H9 (cell line): ENCODE results near the gene DGCR8. TPM values are rescaled to one million over a fixed set of nuclear protein-coding genes. Genes with fewer than 3 reads are reported as not detected.

Experiments used
- DNase-seq: peaks from one replicate; pipeline ENCODE4 v3.0.0-alpha.2; 2017
- H2AFZ ChIP-seq: one replicate; pipeline ENCODE4 v1.6.1; 2013; ENCODE audit warnings: mild to moderate bottlenecking, low read length, control low read depth, moderate library complexity
- H2AK5ac ChIP-seq: 2 replicates; pipeline ENCODE4 v1.6.1; 2013; ENCODE audit warnings: low read length, control low read depth, mixed read lengths; ENCODE audit not compliant: insufficient read length
- H2BK120ac ChIP-seq: one replicate; pipeline ENCODE4 v1.6.1; 2013; ENCODE audit warnings: low read depth, mild to moderate bottlenecking, low read length, control low read depth, inconsistent platforms; ENCODE audit not compliant: poor library complexity, severe bottlenecking
- H2BK12ac ChIP-seq: 2 replicates; pipeline ENCODE4 v1.6.1; 2013; ENCODE audit warnings: low read length, control low read depth, mixed read lengths, low read depth; ENCODE audit not compliant: insufficient read length
- H2BK15ac ChIP-seq: 2 replicates; pipeline ENCODE4 v1.6.1; 2013; ENCODE audit warnings: low read depth, low read length, control low read depth
- H2BK20ac ChIP-seq: one replicate; pipeline ENCODE4 v1.6.1; 2013; ENCODE audit warnings: low read depth, mild to moderate bottlenecking, low read length, control low read depth, inconsistent platforms; ENCODE audit not compliant: poor library complexity, severe bottlenecking
- H2BK5ac ChIP-seq: 2 replicates; pipeline ENCODE4 v1.6.1; 2013; ENCODE audit warnings: low read length, control low read depth, mixed read lengths; ENCODE audit not compliant: insufficient read length
- H3K14ac ChIP-seq: 2 replicates; pipeline ENCODE4 v1.6.1; 2013; ENCODE audit warnings: low read length, control low read depth; ENCODE audit not compliant: insufficient read depth
- H3K18ac ChIP-seq: 2 replicates; pipeline ENCODE4 v1.6.1; 2013; ENCODE audit warnings: low read depth, mild to moderate bottlenecking, mixed read lengths, low read length, control low read depth; ENCODE audit not compliant: insufficient read length
- H3K23ac ChIP-seq: 2 replicates; pipeline ENCODE4 v1.6.1; 2013; ENCODE audit warnings: low read length, control low read depth, mixed read lengths, low read depth; ENCODE audit not compliant: insufficient read length
- H3K23me2 ChIP-seq: 2 replicates; pipeline ENCODE4 v1.6.1; 2013; ENCODE audit warnings: low read depth, mild to moderate bottlenecking, mixed read lengths, low read length, control low read depth; ENCODE audit not compliant: insufficient read length, poor library complexity, severe bottlenecking
- H3K27ac ChIP-seq: 2 replicates; pipeline ENCODE4 v1.5.1; 2013; ENCODE audit warnings: low read length, control low read depth, mixed read lengths, low read depth; ENCODE audit not compliant: insufficient read length
- H3K27me3 ChIP-seq: 2 replicates; pipeline ENCODE4 v1.6.1; 2013; ENCODE audit warnings: low read length, control low read depth, inconsistent platforms; ENCODE audit not compliant: insufficient read depth
- H3K4ac ChIP-seq: 2 replicates; pipeline ENCODE4 v1.6.1; 2013; ENCODE audit warnings: low read depth, mild to moderate bottlenecking, control low read depth, inconsistent platforms, low read length, moderate library complexity
- H3K4me1 ChIP-seq: 2 replicates; pipeline ENCODE4 v1.6.1; 2013; ENCODE audit warnings: low read length, control low read depth, inconsistent platforms; ENCODE audit not compliant: insufficient read depth
- H3K4me2 ChIP-seq: 2 replicates; pipeline ENCODE4 v1.6.1; 2013; ENCODE audit warnings: low read length, control low read depth, mixed read lengths; ENCODE audit not compliant: insufficient read length, insufficient read depth
- H3K56ac ChIP-seq: 2 replicates; pipeline ENCODE4 v1.6.1; 2013; ENCODE audit warnings: low read depth, mild to moderate bottlenecking, mixed read lengths, low read length, control low read depth; ENCODE audit not compliant: insufficient read length
- H3K79me1 ChIP-seq: 2 replicates; pipeline ENCODE4 v1.6.1; 2013; ENCODE audit warnings: low read depth, mild to moderate bottlenecking, moderate library complexity, low read length, control low read depth, inconsistent platforms; ENCODE audit not compliant: insufficient read depth, poor library complexity, severe bottlenecking
- H3K79me2 ChIP-seq: 2 replicates; pipeline ENCODE4 v1.6.1; 2013; ENCODE audit warnings: low read length, control low read depth, inconsistent platforms; ENCODE audit not compliant: insufficient read depth
- H3K9ac ChIP-seq: 2 replicates; pipeline ENCODE4 v1.6.1; 2013; ENCODE audit warnings: low read length, control low read depth, mixed read lengths; ENCODE audit not compliant: insufficient read length; ENCODE audit errors: extremely low read depth
- H3K9me3 ChIP-seq: one replicate; pipeline ENCODE4 v1.6.1; 2013; ENCODE audit warnings: low read depth, low read length, inconsistent platforms; ENCODE audit not compliant: control insufficient read depth
- H3T11ph ChIP-seq: one replicate; pipeline ENCODE4 v1.6.1; 2013; ENCODE audit warnings: mild to moderate bottlenecking, low read length, control low read depth, inconsistent platforms
- H4K20me1 ChIP-seq: one replicate; pipeline ENCODE4 v1.6.1; 2013; ENCODE audit not compliant: control insufficient read depth, insufficient read length, insufficient read depth
- H4K5ac ChIP-seq: 2 replicates; pipeline ENCODE4 v1.6.1; 2013; ENCODE audit warnings: low read depth, mild to moderate bottlenecking, mixed read lengths, low read length, control low read depth; ENCODE audit not compliant: insufficient read length
- H4K8ac ChIP-seq: replicated peaks from 2 replicates; pipeline ENCODE4 v1.6.1; 2013; ENCODE audit warnings: low read length, control low read depth, mixed read lengths, low read depth; ENCODE audit not compliant: insufficient read length
- H4K91ac ChIP-seq: 2 replicates; pipeline ENCODE4 v1.6.1; 2013; ENCODE audit warnings: low read depth, mild to moderate bottlenecking, moderate library complexity, mixed read lengths, low read length, control low read depth; ENCODE audit not compliant: insufficient read length
- H3K27ac Mint-ChIP-seq, 3 experiments: 2 replicates in 2 of 3; 3 replicates in 1 of 3; pipeline ENCODE4 v1.8.0; 2020 to 2021; ENCODE audit warnings: mixed read lengths in 3 of 3, mild to moderate bottlenecking in 1 of 3, moderate library complexity in 1 of 3
- H3K27me3 Mint-ChIP-seq: 2 replicates; pipeline ENCODE4 v1.8.0; 2021; ENCODE audit warnings: low read depth, mild to moderate bottlenecking, moderate library complexity, mixed read lengths
- H3K36me3 Mint-ChIP-seq, 3 experiments: 2 replicates in 2 of 3; 3 replicates in 1 of 3; pipeline ENCODE4 v1.8.0; 2020 to 2021; ENCODE audit warnings: low read depth in 3 of 3, mixed read lengths in 3 of 3; ENCODE audit not compliant: insufficient read depth in 1 of 3
- H3K4me1 Mint-ChIP-seq, 2 experiments: 2 replicates each; pipeline ENCODE4 v1.8.0; 2020; ENCODE audit warnings: mixed read lengths in 2 of 2
- H3K4me3 Mint-ChIP-seq, 2 experiments: 2 replicates in 1 of 2; 3 replicates in 1 of 2; pipeline ENCODE4 v1.8.0; 2020 to 2021; ENCODE audit warnings: mild to moderate bottlenecking in 2 of 2, mixed read lengths in 2 of 2, moderate library complexity in 1 of 2
- H3K9me3 Mint-ChIP-seq, 2 experiments: 2 replicates in 1 of 2; 3 replicates in 1 of 2; pipeline ENCODE4 v1.8.0; 2020; ENCODE audit warnings: mild to moderate bottlenecking in 2 of 2, mixed read lengths in 2 of 2, moderate library complexity in 1 of 2
- CTCF ChIP-seq: fragments of 200-600 bp; sonication (generic); conservative IDR thresholded peaks from 3 replicates; pipeline ENCODE4 v1.8.0; 2021; ENCODE audit warnings: antibody characterized with exemption, mild to moderate bottlenecking
- WGBS: extraction: QIAGEN DNeasy Blood & Tissue Kit; methylation state at CpG from one replicate; pipeline ENCODE4 v1.1.7; 2013; ENCODE audit warnings: missing lambda C conversion rate, low lambda C conversion rate, mixed read lengths; ENCODE audit not compliant: insufficient read length; ENCODE audit errors: extremely low coverage; 5-methylcytosine and 5-hydroxymethylcytosine counted together
- total RNA-seq: library from RNA; stranded (reverse); gene quantifications from 2 replicates; pipeline ENCODE4 v1.2.1, GENCODE V29; 2021

Gene DGCR8
- total RNA-seq, 1 experiment from 2014 or later: 74.5 TPM

DNA sequence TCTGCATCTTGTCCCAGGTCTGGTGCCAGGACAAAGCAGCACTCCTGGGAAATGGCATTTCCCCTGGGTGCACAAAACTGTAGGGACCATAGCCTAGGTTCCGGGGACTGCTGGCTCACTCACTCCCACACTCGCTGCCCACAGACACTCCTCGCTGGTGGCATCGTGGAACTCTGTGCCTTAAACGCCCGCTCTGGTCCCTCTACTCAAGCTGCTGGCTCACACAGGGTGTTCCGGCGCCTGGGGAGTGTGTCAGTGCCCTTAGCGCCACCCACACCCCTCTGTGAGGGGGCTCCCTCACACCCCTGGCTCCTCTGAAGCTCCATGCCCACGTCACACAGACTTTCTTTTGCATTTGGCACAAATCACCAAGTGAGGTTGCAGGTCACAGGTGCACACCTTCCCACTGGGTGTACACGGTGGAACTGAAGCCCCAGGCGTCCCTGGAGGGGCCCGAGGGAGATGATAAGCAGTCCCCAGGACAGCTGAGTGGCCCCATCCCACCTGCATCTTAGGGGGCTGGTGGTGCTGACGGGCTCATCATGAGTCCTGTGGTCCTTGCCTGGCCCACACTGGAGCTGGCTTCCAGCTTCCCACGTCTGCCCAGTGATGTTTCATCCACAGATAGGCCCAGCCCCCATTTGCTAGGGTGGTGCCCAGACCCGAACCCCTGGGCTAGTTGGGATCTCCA is 23.2 kb upstream of the DGCR8 start:
- Mint-ChIP-seq H3K27ac (peak overlapping the region in 1 of 3 experiments; percentile 77; a peak in 1 of 7 replicates), H3K4me1 (no peaks in the 10 kb centered on the region), H3K27me3 (no peaks in the 10 kb centered on the region; the same call in 1 of the 2 replicates), H3K4me3 (no peak overlapping the region), H3K9me3 (no peaks in the 10 kb centered on the region), H3K36me3 (peaks cover 0 to 5% (median 0%) of the 10 kb centered on the region in 3 experiments; a peak in 2 of 7 replicates)
- Histone ChIP-seq H3K4me1 (no peaks in the 10 kb centered on the region), H3K9ac (no peak overlapping the region), H3K18ac (no peak overlapping the region), H4K8ac (no peak overlapping the region), H2BK12ac (no peak overlapping the region), H2AK5ac (no peak overlapping the region), H3K27me3 (no peaks in the 10 kb centered on the region), H3K4ac (no peak overlapping the region), H3K23ac (no peak overlapping the region), H3K23me2 (no peaks in the 10 kb centered on the region), H2BK15ac (no peak overlapping the region), H3K79me2 (no peaks in the 10 kb centered on the region), H3K56ac (no peak overlapping the region), H4K20me1 (no peaks in the 10 kb centered on the region), H3K4me2 (no peak overlapping the region), H2BK5ac (no peak overlapping the region), H3T11ph (no peak overlapping the region), H3K79me1 (no peaks in the 10 kb centered on the region), H3K9me3 (no peaks in the 10 kb centered on the region), H3K27ac (no peak overlapping the region), H2BK120ac (no peak overlapping the region), H3K14ac (no peak overlapping the region; the same call in 1 of the 2 replicates), H2BK20ac (no peak overlapping the region), H2AFZ (no peak overlapping the region), H4K5ac (no peak overlapping the region), H4K91ac (no peak overlapping the region)
- no peak for TF ChIP-seq CTCF
- WGBS: no CpG with 5 or more reads among the region's 16 CpGs
- DNase-seq: no peak
